ENCODE results near the gene RIPOR2. TPM values are rescaled to one million over a fixed set of nuclear protein-coding genes. Genes with fewer than 3 reads are reported as not detected.

RIPOR2 gene
- total and polyA plus RNA-seq, 2 experiments from 2014 or later: 9.5 to 22.5 TPM

DNA sequence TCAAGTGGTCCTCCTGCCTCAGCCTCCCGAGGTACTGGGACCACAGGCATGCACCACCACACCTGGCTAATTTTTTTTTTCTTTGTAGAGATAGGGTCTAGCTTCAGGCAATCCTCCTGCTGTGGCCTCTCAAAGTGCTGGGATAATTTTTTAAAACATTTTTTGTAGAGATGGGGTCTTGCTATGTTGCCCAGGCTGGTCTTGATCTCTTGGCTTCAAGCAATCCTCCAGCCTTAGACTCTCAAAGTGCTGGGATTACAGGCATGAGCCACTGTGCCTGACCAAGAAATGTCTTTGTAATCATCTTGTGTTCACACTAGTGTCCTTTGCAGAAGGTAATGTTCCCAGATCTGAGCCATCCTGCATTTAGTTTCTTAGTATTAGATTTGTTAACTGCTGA lies 61.6 kb downstream of the RIPOR2 start (continued):
- TF ChIP-seq, protein P1, sequence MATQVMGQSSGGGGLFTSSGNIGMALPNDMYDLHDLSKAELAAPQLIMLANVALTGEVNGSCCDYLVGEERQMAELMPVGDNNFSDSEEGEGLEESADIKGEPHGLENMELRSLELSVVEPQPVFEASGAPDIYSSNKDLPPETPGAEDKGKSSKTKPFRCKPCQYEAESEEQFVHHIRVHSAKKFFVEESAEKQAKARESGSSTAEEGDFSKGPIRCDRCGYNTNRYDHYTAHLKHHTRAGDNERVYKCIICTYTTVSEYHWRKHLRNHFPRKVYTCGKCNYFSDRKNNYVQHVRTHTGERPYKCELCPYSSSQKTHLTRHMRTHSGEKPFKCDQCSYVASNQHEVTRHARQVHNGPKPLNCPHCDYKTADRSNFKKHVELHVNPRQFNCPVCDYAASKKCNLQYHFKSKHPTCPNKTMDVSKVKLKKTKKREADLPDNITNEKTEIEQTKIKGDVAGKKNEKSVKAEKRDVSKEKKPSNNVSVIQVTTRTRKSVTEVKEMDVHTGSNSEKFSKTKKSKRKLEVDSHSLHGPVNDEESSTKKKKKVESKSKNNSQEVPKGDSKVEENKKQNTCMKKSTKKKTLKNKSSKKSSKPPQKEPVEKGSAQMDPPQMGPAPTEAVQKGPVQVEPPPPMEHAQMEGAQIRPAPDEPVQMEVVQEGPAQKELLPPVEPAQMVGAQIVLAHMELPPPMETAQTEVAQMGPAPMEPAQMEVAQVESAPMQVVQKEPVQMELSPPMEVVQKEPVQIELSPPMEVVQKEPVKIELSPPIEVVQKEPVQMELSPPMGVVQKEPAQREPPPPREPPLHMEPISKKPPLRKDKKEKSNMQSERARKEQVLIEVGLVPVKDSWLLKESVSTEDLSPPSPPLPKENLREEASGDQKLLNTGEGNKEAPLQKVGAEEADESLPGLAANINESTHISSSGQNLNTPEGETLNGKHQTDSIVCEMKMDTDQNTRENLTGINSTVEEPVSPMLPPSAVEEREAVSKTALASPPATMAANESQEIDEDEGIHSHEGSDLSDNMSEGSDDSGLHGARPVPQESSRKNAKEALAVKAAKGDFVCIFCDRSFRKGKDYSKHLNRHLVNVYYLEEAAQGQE (IDR thresholded peaks at IDR 0.05; ENCODE audit: unreplicated experiment): no peak

DNA sequence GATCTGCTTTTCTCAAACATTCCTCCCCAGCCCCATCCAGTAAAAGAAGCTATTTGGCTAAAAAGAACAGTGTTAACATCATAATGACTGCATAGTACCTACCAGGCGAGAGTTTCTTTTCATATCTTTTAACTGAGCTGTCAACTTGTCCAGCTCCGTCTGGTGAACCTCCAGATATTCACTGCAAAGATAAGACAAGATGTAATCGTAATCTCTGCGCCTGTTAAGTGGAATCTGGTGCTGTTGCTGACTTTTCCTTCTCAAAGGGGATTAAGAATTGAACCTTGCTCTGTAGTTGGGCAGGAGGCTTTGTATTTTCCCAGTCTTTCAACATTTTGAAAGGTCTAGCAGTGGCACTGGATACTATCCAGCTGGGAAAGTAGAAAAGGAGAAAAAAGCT lies 63.0 kb downstream of the RIPOR2 start:
- Histone ChIP-seq H3K4me2 (peak overlapping the region; percentile 42), H3K9me2 (ENCODE audit: insufficient read depth) (no peaks in the 10 kb centered on the region; the same call in 1 of the 2 replicates), H3K4me1 (ENCODE audit: insufficient read depth) (peaks cover 17% of the 10 kb centered on the region), H3K79me2 (replicated peaks; ENCODE audit: insufficient read depth) (no peaks in the 10 kb centered on the region), H3K36me3 (ENCODE audit: insufficient read depth) (no peaks in the 10 kb centered on the region; the same call in 1 of the 2 replicates), H3K27me3 (ENCODE audit: insufficient read depth) (no peaks in the 10 kb centered on the region), H3K4me3 (no peak overlapping the region), H3K27ac (ENCODE audit: low read depth) (peak overlapping the region; percentile 67; the same call in 1 of the 2 replicates), H4K20me1 (replicated peaks; ENCODE audit: insufficient read depth) (no peaks in the 10 kb centered on the region), H3F3A (replicated peaks; ENCODE audit: low read depth) (no peaks in the 10 kb centered on the region), H2AFZ (no peak overlapping the region)
- Mint-ChIP-seq H3K27me3 (ENCODE audit: insufficient read depth, low read depth, poor library complexity) (peaks cover 5% of the 10 kb centered on the region), H3K4me3 (no peak overlapping the region), H3K9me3 (peaks cover 9% of the 10 kb centered on the region; the same call in 2 of the 3 replicates), H3K4me1 (peaks cover 31% of the 10 kb centered on the region), H3K27ac (0 out of 2 replicates have a peak overlapping the region, but pooled peaks have one; percentile 29), H3K36me3 (ENCODE audit: low read depth) (peaks cover 47% of the 10 kb centered on the region)
- DNase-seq (ENCODE audit: low spot score) (no peak), ATAC-seq (no peak)
- TF ChIP-seq, protein P2, sequence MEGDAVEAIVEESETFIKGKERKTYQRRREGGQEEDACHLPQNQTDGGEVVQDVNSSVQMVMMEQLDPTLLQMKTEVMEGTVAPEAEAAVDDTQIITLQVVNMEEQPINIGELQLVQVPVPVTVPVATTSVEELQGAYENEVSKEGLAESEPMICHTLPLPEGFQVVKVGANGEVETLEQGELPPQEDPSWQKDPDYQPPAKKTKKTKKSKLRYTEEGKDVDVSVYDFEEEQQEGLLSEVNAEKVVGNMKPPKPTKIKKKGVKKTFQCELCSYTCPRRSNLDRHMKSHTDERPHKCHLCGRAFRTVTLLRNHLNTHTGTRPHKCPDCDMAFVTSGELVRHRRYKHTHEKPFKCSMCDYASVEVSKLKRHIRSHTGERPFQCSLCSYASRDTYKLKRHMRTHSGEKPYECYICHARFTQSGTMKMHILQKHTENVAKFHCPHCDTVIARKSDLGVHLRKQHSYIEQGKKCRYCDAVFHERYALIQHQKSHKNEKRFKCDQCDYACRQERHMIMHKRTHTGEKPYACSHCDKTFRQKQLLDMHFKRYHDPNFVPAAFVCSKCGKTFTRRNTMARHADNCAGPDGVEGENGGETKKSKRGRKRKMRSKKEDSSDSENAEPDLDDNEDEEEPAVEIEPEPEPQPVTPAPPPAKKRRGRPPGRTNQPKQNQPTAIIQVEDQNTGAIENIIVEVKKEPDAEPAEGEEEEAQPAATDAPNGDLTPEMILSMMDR (conservative IDR thresholded peaks at IDR 0.05; ENCODE audit: low read depth in 2 of 2): no peak

DNA sequence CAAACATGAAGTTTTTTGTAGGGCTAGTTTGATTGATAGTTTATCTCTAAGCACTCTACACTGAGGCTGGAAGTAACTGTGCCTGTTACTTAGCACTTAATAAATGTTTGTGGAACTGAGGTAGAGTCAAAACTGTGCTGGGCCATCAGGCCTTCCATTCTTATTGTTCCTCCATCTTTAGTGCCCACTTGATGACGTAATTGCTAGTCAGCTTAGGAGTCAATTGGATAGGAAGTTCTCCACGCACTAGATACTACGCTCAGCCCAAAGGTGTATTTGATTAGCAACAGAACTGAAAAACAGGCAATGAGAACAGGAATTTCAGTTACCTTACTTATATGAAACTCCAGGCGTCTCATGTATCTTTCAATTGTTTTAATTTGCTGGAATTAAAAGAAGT lies 67.0 kb downstream of the RIPOR2 start:
- H3K27me3 Mint-ChIP-seq (ENCODE audit: insufficient read depth, low read depth, poor library complexity): no peaks in the 10 kb centered on the region
- no peak for DNase-seq (ENCODE audit: low spot score)
- TF ChIP-seq EZH2phosphoT487 (IDR thresholded peaks at IDR 0.05; ENCODE audit: unreplicated experiment) (no peak), NANOG (IDR thresholded peaks at IDR 0.05; ENCODE audit: borderline replicate concordance) (no peak), STAT1 (IDR thresholded peaks at IDR 0.05; ENCODE audit: unreplicated experiment) (no peak), EZH2 (IDR thresholded peaks at IDR 0.05; ENCODE audit: low read depth, unreplicated experiment) (no peak), JUNB (IDR thresholded peaks at IDR 0.05; ENCODE audit: unreplicated experiment) (no peak), POLR2AphosphoS5 (IDR thresholded peaks at IDR 0.05; ENCODE audit: low read depth) (no peak)
- TF ChIP-seq, protein P3, sequence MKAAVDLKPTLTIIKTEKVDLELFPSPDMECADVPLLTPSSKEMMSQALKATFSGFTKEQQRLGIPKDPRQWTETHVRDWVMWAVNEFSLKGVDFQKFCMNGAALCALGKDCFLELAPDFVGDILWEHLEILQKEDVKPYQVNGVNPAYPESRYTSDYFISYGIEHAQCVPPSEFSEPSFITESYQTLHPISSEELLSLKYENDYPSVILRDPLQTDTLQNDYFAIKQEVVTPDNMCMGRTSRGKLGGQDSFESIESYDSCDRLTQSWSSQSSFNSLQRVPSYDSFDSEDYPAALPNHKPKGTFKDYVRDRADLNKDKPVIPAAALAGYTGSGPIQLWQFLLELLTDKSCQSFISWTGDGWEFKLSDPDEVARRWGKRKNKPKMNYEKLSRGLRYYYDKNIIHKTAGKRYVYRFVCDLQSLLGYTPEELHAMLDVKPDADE (IDR thresholded peaks at IDR 0.05): no peak
- TF ChIP-seq, protein P1 (IDR thresholded peaks at IDR 0.05; ENCODE audit: unreplicated experiment): no peak

More for the DNA sequence above, 67.0 kb downstream of the RIPOR2 start:
- H3K27ac Mint-ChIP-seq: no peak overlapping the region
- Histone ChIP-seq H2AFZ (no peak overlapping the region), H3K79me2 (replicated peaks; ENCODE audit: insufficient read depth) (no peaks in the 10 kb centered on the region), H3K27ac (ENCODE audit: low read depth) (no peak overlapping the region), H3K4me3 (no peak overlapping the region), H3F3A (replicated peaks; ENCODE audit: low read depth) (no peaks in the 10 kb centered on the region), H3K9me2 (ENCODE audit: insufficient read depth) (no peaks in the 10 kb centered on the region; the same call in 1 of the 2 replicates), H3K4me1 (ENCODE audit: insufficient read depth) (peaks cover 10% of the 10 kb centered on the region), H3K4me2 (no peak overlapping the region), H3K36me3 (ENCODE audit: insufficient read depth) (no peaks in the 10 kb centered on the region; the same call in 1 of the 2 replicates), H4K20me1 (replicated peaks; ENCODE audit: insufficient read depth) (no peaks in the 10 kb centered on the region), H3K27me3 (ENCODE audit: insufficient read depth) (no peaks in the 10 kb centered on the region)
- no peak for ATAC-seq
- H3K4me1 Mint-ChIP-seq: peaks cover 10% of the 10 kb centered on the region; the same call in 2 of the 3 replicates
- no peak overlapping the region for H3K4me3 Mint-ChIP-seq
- no peaks in the 10 kb centered on the region for H3K9me3 Mint-ChIP-seq
- peaks cover 41% of the 10 kb centered on the region for H3K36me3 Mint-ChIP-seq (ENCODE audit: low read depth)

All from GM23338 (cell line).